Neural cell (in vitro differentiated cells): ENCODE data around the gene SAMM50.

Experiments
- CTCF ChIP-seq: fragments of 450-650 bp; IDR thresholded peaks from 2 replicates; pipeline ENCODE4 v1.5.1; 2014; ENCODE audit warnings: antibody characterized with exemption, mild to moderate bottlenecking, moderate library complexity; ENCODE audit not compliant: poor library complexity, severe bottlenecking
- EP300 ChIP-seq: fragments of 450-650 bp; conservative IDR thresholded peaks from 2 replicates; pipeline ENCODE4 v1.6.1; 2014; ENCODE audit warnings: antibody characterized with exemption, mild to moderate bottlenecking, moderate library complexity; ENCODE audit not compliant: poor library complexity, severe bottlenecking
- EZH2 ChIP-seq: fragments of 200-600, 300-800 bp; shearing (Covaris generic), sonication (generic); IDR thresholded peaks from 2 replicates; pipeline ENCODE4 v1.6.1; 2014; ENCODE audit warnings: antibody characterized with exemption, low read length, borderline replicate concordance, mild to moderate bottlenecking; ENCODE audit not compliant: insufficient read depth, poor library complexity, severe bottlenecking
- MXI1 ChIP-seq: fragments of 450-650 bp; conservative IDR thresholded peaks from 2 replicates; pipeline ENCODE4 v1.6.1; 2014; ENCODE audit warnings: antibody characterized with exemption, mild to moderate bottlenecking; ENCODE audit not compliant: poor library complexity, severe bottlenecking
- POLR2AphosphoS5 ChIP-seq: IDR thresholded peaks from 2 replicates; pipeline ENCODE4 v1.6.1; 2012
- RAD21 ChIP-seq: fragments of 450-650 bp; conservative IDR thresholded peaks from 2 replicates; pipeline ENCODE4 v1.6.1; 2014; ENCODE audit warnings: antibody characterized with exemption, mild to moderate bottlenecking, moderate library complexity
- REST ChIP-seq: IDR thresholded peaks from 2 replicates; pipeline ENCODE4 v1.6.1; 2012; ENCODE audit warnings: borderline replicate concordance
- SMC3 ChIP-seq: fragments of 450-650 bp; conservative IDR thresholded peaks from 2 replicates; pipeline ENCODE4 v1.6.1; 2014; ENCODE audit warnings: antibody characterized with exemption, mild to moderate bottlenecking, moderate library complexity; ENCODE audit not compliant: poor library complexity
- TAF1 ChIP-seq: IDR thresholded peaks from 2 replicates; pipeline ENCODE4 v1.6.1; 2012; ENCODE audit warnings: low read depth

- TF ChIP-seq CTCF (no peak), RAD21 (no peak), EP300 (no peak), EZH2 (no peak), POLR2AphosphoS5 (no peak), REST (no peak), SMC3 (no peak), TAF1 (no peak), MXI1 (no peak)
Measured at GRCh38 chr22:44019416-44019815, 64.2 kb downstream of the SAMM50 start.
